ENCODE measurements around the gene TRIM69.

Gene TRIM69

GRCh38 chr15:44808557-44808956, 72.2 kb downstream of the TRIM69 start:
- no peak for DNase-seq (ENCODE audit: low read depth)

- no peak for DNase-seq (ENCODE audit: low read depth)
Measured at GRCh38 chr15:44810237-44810636, 73.9 kb downstream of the TRIM69 start.

- no peak for DNase-seq (ENCODE audit: low read depth)
Measured at GRCh38 chr15:44811337-44811736, 75.0 kb downstream of the TRIM69 start.

- no peak for DNase-seq (ENCODE audit: low read depth)
Measured at GRCh38 chr15:44812029-44812517, 75.7 kb downstream of the TRIM69 start.

GRCh38 chr15:44813231-44813630, 76.9 kb downstream of the TRIM69 start:
- DNase-seq (ENCODE audit: low read depth): no peak
